Neural progenitor cell (in vitro differentiated cells): Measurements from ENCODE around the gene PLPPR3. TPM values are rescaled to one million over a fixed set of nuclear protein-coding genes. Genes with fewer than 3 reads are reported as not detected.
A peak's percentile ranks its signal among the peaks of the same experiment; 100 is the strongest.

Source experiments
- DNase-seq: peaks from one replicate; pipeline ENCODE4 v3.0.0-alpha.2; 2016; ENCODE audit warnings: low spot score
- H2AFZ ChIP-seq: fragments of 200-600 bp; sonication (generic); replicated peaks from 2 replicates; pipeline ENCODE4 v1.6.1; 2016; ENCODE audit warnings: antibody characterized with exemption
- H3F3A ChIP-seq: fragments of 200-600 bp; sonication (generic); 2 replicates; pipeline ENCODE4 v1.6.1; 2016; ENCODE audit warnings: antibody characterized with exemption, low read depth
- H3K27ac ChIP-seq: fragments of 200-600 bp; sonication (generic); 2 replicates; pipeline ENCODE4 v1.5.1; 2016; ENCODE audit warnings: mild to moderate bottlenecking
- H3K27me3 ChIP-seq: fragments of 200-600 bp; sonication (generic); 2 replicates; pipeline ENCODE4 v1.6.1; 2016; ENCODE audit warnings: mild to moderate bottlenecking, moderate library complexity
- H3K36me3 ChIP-seq: fragments of 200-600 bp; sonication (generic); 2 replicates; pipeline ENCODE4 v1.5.1; 2016
- H3K4me1 ChIP-seq: fragments of 200-600 bp; sonication (generic); 2 replicates; pipeline ENCODE4 v1.6.1; 2016; ENCODE audit warnings: mixed run types
- H3K4me2 ChIP-seq: fragments of 200-600 bp; sonication (generic); 2 replicates; pipeline ENCODE4 v1.6.1; 2016
- H3K4me3 ChIP-seq: fragments of 200-600 bp; sonication (generic); 2 replicates; pipeline ENCODE4 v1.5.1; 2016
- H3K79me2 ChIP-seq: fragments of 200-600 bp; sonication (generic); 2 replicates; pipeline ENCODE4 v1.6.1; 2016; ENCODE audit warnings: low read depth
- H3K9ac ChIP-seq: fragments of 200-600 bp; sonication (generic); 2 replicates; pipeline ENCODE4 v1.6.1; 2016
- H3K9me3 ChIP-seq: fragments of 200-600 bp; sonication (generic); 2 replicates; pipeline ENCODE4 v1.5.1; 2016; ENCODE audit warnings: low read depth
- H4K20me1 ChIP-seq: fragments of 200-600 bp; sonication (generic); 2 replicates; pipeline ENCODE4 v1.6.1; 2016; ENCODE audit warnings: low read depth
- H3K27ac Mint-ChIP-seq: 3 replicates; pipeline ENCODE4 v1.8.0; 2021; ENCODE audit warnings: mixed read lengths
- H3K27me3 Mint-ChIP-seq: 2 replicates; pipeline ENCODE4 v1.8.0; 2022; ENCODE audit warnings: low read depth, mild to moderate bottlenecking, inconsistent platforms, moderate library complexity, mixed read lengths; ENCODE audit not compliant: insufficient read depth
- H3K36me3 Mint-ChIP-seq: 3 replicates; pipeline ENCODE4 v1.8.0; 2021; ENCODE audit warnings: mixed read lengths
- H3K4me1 Mint-ChIP-seq: 3 replicates; pipeline ENCODE4 v1.8.0; 2021; ENCODE audit warnings: mixed read lengths
- H3K4me3 Mint-ChIP-seq: 3 replicates; pipeline ENCODE4 v1.8.0; 2021; ENCODE audit warnings: mild to moderate bottlenecking, moderate library complexity, mixed read lengths
- H3K9me3 Mint-ChIP-seq: 3 replicates; pipeline ENCODE4 v1.8.0; 2020; ENCODE audit warnings: mixed read lengths
- EZH2 ChIP-seq: fragments of 200-600 bp; sonication (generic); IDR thresholded peaks from 2 replicates; pipeline ENCODE4 v1.6.1; 2017; ENCODE audit warnings: antibody characterized with exemption, mild to moderate bottlenecking, moderate library complexity
- EZH2phosphoT487 ChIP-seq: fragments of 200-600 bp; sonication (generic); IDR thresholded peaks from 2 replicates; pipeline ENCODE4 v1.6.1; 2017; ENCODE audit warnings: antibody characterized with exemption
- total RNA-seq: library from RNA; depleted of rRNA; stranded (reverse); fragments of >200 nt; gene quantifications from 2 replicates; pipeline ENCODE4 v1.2.3, GENCODE V29; 2015; ENCODE audit warnings: low replicate concordance
- TF ChIP-seq, protein P1 (sequence below): fragments of 200-600 bp; sonication (generic); IDR thresholded peaks from 2 replicates; pipeline ENCODE4 v1.5.1; 2017; ENCODE audit warnings: antibody characterized with exemption, mild to moderate bottlenecking

The PLPPR3 gene
- total RNA-seq, 1 donor from 2014 or later, result 15.6 TPM

GRCh38 chr19:765179-765738, 56.5 kb downstream of the PLPPR3 start:
- DNase-seq, result no peak
- no peaks in the 10 kb centered on the region for H4K20me1 ChIP-seq
- no peak overlapping the region for H3K4me3 ChIP-seq
- no peaks in the 10 kb centered on the region for H3K27me3 ChIP-seq
- H3F3A ChIP-seq, result no peaks in the 10 kb centered on the region
- no peak overlapping the region for H3K4me3 Mint-ChIP-seq
- no peaks in the 10 kb centered on the region for H3K36me3 Mint-ChIP-seq
- TF ChIP-seq EZH2 (no peak), EZH2phosphoT487 (no peak)
- TF ChIP-seq, protein P1, sequence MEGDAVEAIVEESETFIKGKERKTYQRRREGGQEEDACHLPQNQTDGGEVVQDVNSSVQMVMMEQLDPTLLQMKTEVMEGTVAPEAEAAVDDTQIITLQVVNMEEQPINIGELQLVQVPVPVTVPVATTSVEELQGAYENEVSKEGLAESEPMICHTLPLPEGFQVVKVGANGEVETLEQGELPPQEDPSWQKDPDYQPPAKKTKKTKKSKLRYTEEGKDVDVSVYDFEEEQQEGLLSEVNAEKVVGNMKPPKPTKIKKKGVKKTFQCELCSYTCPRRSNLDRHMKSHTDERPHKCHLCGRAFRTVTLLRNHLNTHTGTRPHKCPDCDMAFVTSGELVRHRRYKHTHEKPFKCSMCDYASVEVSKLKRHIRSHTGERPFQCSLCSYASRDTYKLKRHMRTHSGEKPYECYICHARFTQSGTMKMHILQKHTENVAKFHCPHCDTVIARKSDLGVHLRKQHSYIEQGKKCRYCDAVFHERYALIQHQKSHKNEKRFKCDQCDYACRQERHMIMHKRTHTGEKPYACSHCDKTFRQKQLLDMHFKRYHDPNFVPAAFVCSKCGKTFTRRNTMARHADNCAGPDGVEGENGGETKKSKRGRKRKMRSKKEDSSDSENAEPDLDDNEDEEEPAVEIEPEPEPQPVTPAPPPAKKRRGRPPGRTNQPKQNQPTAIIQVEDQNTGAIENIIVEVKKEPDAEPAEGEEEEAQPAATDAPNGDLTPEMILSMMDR, result no peak
- H3K27me3 Mint-ChIP-seq, result peaks cover 6% of the 10 kb centered on the region
- H3K4me1 Mint-ChIP-seq, result peaks cover 8% of the 10 kb centered on the region
- H3K9ac ChIP-seq, result no peak overlapping the region
- no peaks in the 10 kb centered on the region for H3K9me3 Mint-ChIP-seq
- no peaks in the 10 kb centered on the region for H3K79me2 ChIP-seq
- H3K4me2 ChIP-seq, result no peak overlapping the region
- no peaks in the 10 kb centered on the region for H3K4me1 ChIP-seq
- H3K9me3 ChIP-seq, result no peaks in the 10 kb centered on the region
- H3K27ac Mint-ChIP-seq, result peak overlapping the region; percentile 82
- no peak overlapping the region for H2AFZ ChIP-seq
- no peak overlapping the region for H3K27ac ChIP-seq
- H3K36me3 ChIP-seq, result no peaks in the 10 kb centered on the region

GRCh38 chr19:764301-764700, 57.5 kb downstream of the PLPPR3 start:
- no peaks in the 10 kb centered on the region for H3F3A ChIP-seq
- H3K9ac ChIP-seq, result no peak overlapping the region
- H3K79me2 ChIP-seq, result no peaks in the 10 kb centered on the region
- no peak overlapping the region for H3K4me2 ChIP-seq
- H3K4me3 Mint-ChIP-seq, result no peak overlapping the region
- H2AFZ ChIP-seq, result no peak overlapping the region
- H3K4me1 Mint-ChIP-seq, result peaks cover 7% of the 10 kb centered on the region
- no peak overlapping the region for H3K4me3 ChIP-seq
- H4K20me1 ChIP-seq, result no peaks in the 10 kb centered on the region
- H3K36me3 Mint-ChIP-seq, result peaks cover 3% of the 10 kb centered on the region
- no peaks in the 10 kb centered on the region for H3K4me1 ChIP-seq
- no peak overlapping the region for H3K27ac ChIP-seq
- no peak for DNase-seq
- peaks cover 5% of the 10 kb centered on the region for H3K27me3 Mint-ChIP-seq
- no peaks in the 10 kb centered on the region for H3K9me3 ChIP-seq
- no peaks in the 10 kb centered on the region for H3K36me3 ChIP-seq
- no peak for TF ChIP-seq EZH2
- no peak for TF ChIP-seq EZH2phosphoT487
- TF ChIP-seq, protein P1, result no peak
- peaks cover 5% of the 10 kb centered on the region for H3K9me3 Mint-ChIP-seq
- H3K27me3 ChIP-seq, result no peaks in the 10 kb centered on the region
- H3K27ac Mint-ChIP-seq, result no peak overlapping the region

- no peak overlapping the region for H2AFZ ChIP-seq
- H3K9me3 ChIP-seq, result no peaks in the 10 kb centered on the region
- no peaks in the 10 kb centered on the region for H4K20me1 ChIP-seq
- DNase-seq, result no peak
- Mint-ChIP-seq H3K27ac (no peak overlapping the region), H3K36me3 (peaks cover 3% of the 10 kb centered on the region), H3K4me3 (no peak overlapping the region), H3K9me3 (peaks cover 5% of the 10 kb centered on the region), H3K27me3 (peaks cover 6% of the 10 kb centered on the region), H3K4me1 (peaks cover 7% of the 10 kb centered on the region)
- H3K27ac ChIP-seq, result no peak overlapping the region
- H3K36me3 ChIP-seq, result no peaks in the 10 kb centered on the region
- TF ChIP-seq, protein P1, result no peak
- no peak for TF ChIP-seq EZH2
- TF ChIP-seq EZH2phosphoT487, result no peak
- no peaks in the 10 kb centered on the region for H3K4me1 ChIP-seq
- H3K9ac ChIP-seq, result no peak overlapping the region
- H3K4me3 ChIP-seq, result no peak overlapping the region
- no peaks in the 10 kb centered on the region for H3K27me3 ChIP-seq
- H3F3A ChIP-seq, result no peaks in the 10 kb centered on the region
- H3K79me2 ChIP-seq, result no peaks in the 10 kb centered on the region
- no peak overlapping the region for H3K4me2 ChIP-seq
These were observed 57.9 kb downstream of the PLPPR3 start for GRCh38 chr19:763869-764268.
